ENCODE measurements around the gene RC3H2.
"Not testable (repeated sequence)": the region's sequence is repeated elsewhere in the genome, so short reads cannot be mapped to it uniquely, and the experiment has no call there.

- not testable (repeated sequence) for TF ChIP-seq CTCF, POLR2A (IDR thresholded peaks at IDR 0.05)
Measured at GRCh38 chr9:122838441-122838840, 66.7 kb downstream of the RC3H2 start.
